SK-N-SH (cell line): Measurements from ENCODE around the gene NXPH4. TPM values are rescaled to one million over a fixed set of nuclear protein-coding genes. Genes with fewer than 3 reads are reported as not detected.

ENCODE experiments used
- CTCF ChIA-PET: fragments of 300-600, 350-600 bp; formaldehyde crosslinking; extraction: SDS; loops from one replicate; lab custom pipeline; 2021; lab: Yijun Ruan, JAX
- POLR2A ChIA-PET: fragments of 350-600 bp; sonication (Branson Sonifier 250); formaldehyde crosslinking; extraction: SDS; loops from one replicate; lab custom pipeline; 2020; ENCODE audit warnings: antibody characterized with exemption, inconsistent platforms; lab: Yijun Ruan, JAX
- DNase-seq: peaks from one replicate; pipeline ENCODE4 v3.0.0; 2012
- H2AFZ ChIP-seq: fragments of 200-600 bp; sonication (generic); 2 replicates; pipeline ENCODE4 v1.8.1; 2016; ENCODE audit warnings: antibody characterized with exemption, mild to moderate bottlenecking, low read depth
- H3F3A ChIP-seq: fragments of 200-600 bp; sonication (generic); replicated peaks from 2 replicates; pipeline ENCODE3; 2016; ENCODE audit warnings: antibody characterized with exemption, mild to moderate bottlenecking; ENCODE audit not compliant: insufficient read depth
- H3K27ac ChIP-seq, 2 experiments: fragments of 200-500 bp in 1 of 2; fragments of 200-600 bp in 1 of 2; sonication (Bioruptor generic) in 1 of 2; sonication (generic), shearing (Covaris generic) in 1 of 2; 2 replicates each; pipeline versions ENCODE4 v1.5.1 to v1.6.1; 2014 to 2016; ENCODE audit warnings: low read depth in 2 of 2, inconsistent platforms in 1 of 2, low read length in 1 of 2, mild to moderate bottlenecking in 1 of 2, mixed read lengths in 1 of 2
- H3K27me3 ChIP-seq: fragments of 200-600 bp; sonication (generic), shearing (Covaris generic); 2 replicates; pipeline ENCODE4 v1.6.1; 2016; ENCODE audit warnings: mixed run types; ENCODE audit not compliant: insufficient read depth
- H3K36me3 ChIP-seq, 2 experiments: fragments of 200-500 bp in 1 of 2; fragments of 200-600 bp in 1 of 2; sonication (Bioruptor generic) in 1 of 2; sonication (generic) in 1 of 2; replicated peaks in 1 of 2; 2 replicates each; pipeline versions ENCODE3 to v1.5.1; 2014 to 2016; ENCODE audit warnings: low read length in 1 of 2, mild to moderate bottlenecking in 1 of 2; ENCODE audit not compliant: insufficient read depth in 2 of 2, control insufficient read depth in 1 of 2
- H3K4me1 ChIP-seq, 2 experiments: fragments of 200-500 bp in 1 of 2; fragments of 200-600 bp in 1 of 2; sonication (Bioruptor generic) in 1 of 2; sonication (generic), shearing (Covaris generic) in 1 of 2; 2 replicates each; pipeline versions ENCODE4 v1.5.1 to v1.6.1; 2014 to 2016; ENCODE audit warnings: low read depth in 1 of 2, low read length in 1 of 2, mixed run types in 1 of 2; ENCODE audit not compliant: insufficient read depth in 2 of 2, control insufficient read depth in 1 of 2
- H3K4me2 ChIP-seq: fragments of 200-600 bp; sonication (generic), shearing (Covaris generic); 2 replicates; pipeline ENCODE4 v1.6.1; 2017; ENCODE audit warnings: mixed run types
- H3K4me3 ChIP-seq, 2 experiments: fragments of 200-500 bp in 1 of 2; fragments of 200-600 bp in 1 of 2; sonication (Bioruptor generic) in 1 of 2; sonication (generic), shearing (Covaris generic) in 1 of 2; 2 replicates each; pipeline versions ENCODE4 v1.5.1 to v1.8.1; 2014 to 2016; ENCODE audit warnings: low read depth in 2 of 2, inconsistent platforms in 1 of 2, low read length in 1 of 2, mild to moderate bottlenecking in 1 of 2, mixed read lengths in 1 of 2, moderate library complexity in 1 of 2
- H3K79me2 ChIP-seq: fragments of 200-600 bp; sonication (generic); 2 replicates; pipeline ENCODE4 v1.8.1; 2017; ENCODE audit warnings: mild to moderate bottlenecking; ENCODE audit not compliant: insufficient read depth
- H3K9ac ChIP-seq: fragments of 200-600 bp; sonication (generic); 2 replicates; pipeline ENCODE4 v1.6.1; 2017; ENCODE audit warnings: mixed run types
- H3K9me2 ChIP-seq: fragments of 200-600 bp; sonication (generic); 2 replicates; pipeline ENCODE4 v1.6.1; 2017; ENCODE audit warnings: mixed run types
- H3K9me3 ChIP-seq: fragments of 200-600 bp; sonication (generic); 2 replicates; pipeline ENCODE4 v1.6.1; 2017; ENCODE audit warnings: mixed run types, mild to moderate bottlenecking, moderate library complexity
- H4K20me1 ChIP-seq: fragments of 200-600 bp; sonication (generic); 2 replicates; pipeline ENCODE4 v1.6.1; 2017; ENCODE audit warnings: mild to moderate bottlenecking, mixed run types; ENCODE audit not compliant: insufficient read depth
- RAD21 ChIP-seq: IDR thresholded peaks from 2 replicates; pipeline ENCODE4 v1.6.1; 2012; ENCODE audit warnings: mild to moderate bottlenecking, low read length
- RXRA ChIP-seq: IDR thresholded peaks from 2 replicates; pipeline ENCODE4 v1.4.0; 2012; ENCODE audit warnings: low read depth, mild to moderate bottlenecking, borderline replicate concordance
- SMC3 ChIP-seq: IDR thresholded peaks from 2 replicates; pipeline ENCODE4 v1.6.1; 2012; ENCODE audit warnings: low read depth, low read length, improper control_type of control experiment
- TAF1 ChIP-seq: IDR thresholded peaks from 2 replicates; pipeline ENCODE4 v1.6.1; 2012; ENCODE audit warnings: low read depth, mild to moderate bottlenecking, low read length, moderate library complexity, borderline replicate concordance
- WGBS: methylation state at CpG from one replicate; pipeline ENCODE4 v1.1.6; 2017; ENCODE audit warnings: low lambda C conversion rate; 5-methylcytosine and 5-hydroxymethylcytosine counted together
- polyA plus RNA-seq, 3 experiments: library from polyadenylated mRNA; depleted of rRNA; stranded (reverse); fragments of >200 nt; gene quantifications; 2 replicates each; pipeline ENCODE4 v1.2.3, GENCODE V29; 2012
- TF ChIP-seq, protein P1 (sequence below): IDR thresholded peaks from 2 replicates; pipeline ENCODE4; 2012
- TF ChIP-seq, protein P2 (sequence below): fragments of 200-600 bp; sonication (generic); IDR thresholded peaks from 2 replicates; pipeline ENCODE4 v1.6.1; 2017; ENCODE audit warnings: antibody characterized with exemption, mild to moderate bottlenecking, moderate library complexity
- TF ChIP-seq, protein P3 (sequence below): IDR thresholded peaks from 2 replicates; pipeline ENCODE4 v1.4.0; 2012; ENCODE audit warnings: low read depth, borderline replicate concordance

The NXPH4 gene
- polyA plus RNA-seq, 1 of the 3 experiments (the other 2 are of a cell fraction), result 0.31 TPM

DNA sequence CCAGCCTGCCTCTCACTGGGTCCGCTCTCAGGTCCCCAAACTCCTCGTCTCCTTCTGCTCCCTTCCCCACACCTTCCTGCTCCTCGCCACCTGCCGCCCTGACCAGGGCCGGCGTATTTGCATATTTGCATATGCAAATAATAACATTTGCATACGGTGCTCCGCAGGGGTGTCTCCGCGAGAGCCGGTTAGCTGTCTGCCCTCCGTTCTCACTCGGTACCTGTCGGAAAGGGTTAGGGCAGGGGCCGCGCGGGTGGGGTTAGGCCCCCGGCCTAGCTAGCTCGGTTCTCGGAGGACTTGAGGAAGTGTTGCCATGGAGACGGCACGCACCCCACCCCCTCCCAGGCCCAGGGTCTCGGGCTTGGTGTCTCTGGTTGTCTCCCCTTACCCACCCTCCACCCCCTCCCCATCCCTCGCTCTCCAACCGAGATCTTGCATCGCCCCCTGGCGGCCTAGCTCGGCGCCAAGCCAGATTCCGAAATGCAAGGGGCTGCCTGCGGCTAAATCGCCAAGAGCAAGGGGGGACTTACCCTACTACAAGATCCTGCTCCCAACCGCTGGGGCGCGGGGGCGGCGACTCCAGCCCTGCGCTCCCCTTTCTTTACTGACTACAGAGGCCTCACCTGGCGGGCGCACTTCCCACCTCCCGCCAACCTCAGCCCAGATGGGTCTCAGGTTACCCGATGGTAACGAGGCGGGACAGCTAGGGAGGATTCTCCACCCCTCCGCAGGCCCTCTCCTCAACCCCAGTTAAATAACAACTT lies 26.3 kb downstream of the NXPH4 start (continued):
- TF ChIP-seq, protein P1, sequence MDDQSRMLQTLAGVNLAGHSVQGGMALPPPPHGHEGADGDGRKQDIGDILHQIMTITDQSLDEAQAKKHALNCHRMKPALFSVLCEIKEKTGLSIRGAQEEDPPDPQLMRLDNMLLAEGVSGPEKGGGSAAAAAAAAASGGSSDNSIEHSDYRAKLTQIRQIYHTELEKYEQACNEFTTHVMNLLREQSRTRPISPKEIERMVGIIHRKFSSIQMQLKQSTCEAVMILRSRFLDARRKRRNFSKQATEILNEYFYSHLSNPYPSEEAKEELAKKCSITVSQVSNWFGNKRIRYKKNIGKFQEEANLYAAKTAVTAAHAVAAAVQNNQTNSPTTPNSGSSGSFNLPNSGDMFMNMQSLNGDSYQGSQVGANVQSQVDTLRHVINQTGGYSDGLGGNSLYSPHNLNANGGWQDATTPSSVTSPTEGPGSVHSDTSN, result no peak
- TF ChIP-seq, protein P2, sequence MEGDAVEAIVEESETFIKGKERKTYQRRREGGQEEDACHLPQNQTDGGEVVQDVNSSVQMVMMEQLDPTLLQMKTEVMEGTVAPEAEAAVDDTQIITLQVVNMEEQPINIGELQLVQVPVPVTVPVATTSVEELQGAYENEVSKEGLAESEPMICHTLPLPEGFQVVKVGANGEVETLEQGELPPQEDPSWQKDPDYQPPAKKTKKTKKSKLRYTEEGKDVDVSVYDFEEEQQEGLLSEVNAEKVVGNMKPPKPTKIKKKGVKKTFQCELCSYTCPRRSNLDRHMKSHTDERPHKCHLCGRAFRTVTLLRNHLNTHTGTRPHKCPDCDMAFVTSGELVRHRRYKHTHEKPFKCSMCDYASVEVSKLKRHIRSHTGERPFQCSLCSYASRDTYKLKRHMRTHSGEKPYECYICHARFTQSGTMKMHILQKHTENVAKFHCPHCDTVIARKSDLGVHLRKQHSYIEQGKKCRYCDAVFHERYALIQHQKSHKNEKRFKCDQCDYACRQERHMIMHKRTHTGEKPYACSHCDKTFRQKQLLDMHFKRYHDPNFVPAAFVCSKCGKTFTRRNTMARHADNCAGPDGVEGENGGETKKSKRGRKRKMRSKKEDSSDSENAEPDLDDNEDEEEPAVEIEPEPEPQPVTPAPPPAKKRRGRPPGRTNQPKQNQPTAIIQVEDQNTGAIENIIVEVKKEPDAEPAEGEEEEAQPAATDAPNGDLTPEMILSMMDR, result peak; percentile 76
- TF ChIP-seq RAD21, result peak; percentile 66
- peak; percentile 45 for TF ChIP-seq SMC3

DNA sequence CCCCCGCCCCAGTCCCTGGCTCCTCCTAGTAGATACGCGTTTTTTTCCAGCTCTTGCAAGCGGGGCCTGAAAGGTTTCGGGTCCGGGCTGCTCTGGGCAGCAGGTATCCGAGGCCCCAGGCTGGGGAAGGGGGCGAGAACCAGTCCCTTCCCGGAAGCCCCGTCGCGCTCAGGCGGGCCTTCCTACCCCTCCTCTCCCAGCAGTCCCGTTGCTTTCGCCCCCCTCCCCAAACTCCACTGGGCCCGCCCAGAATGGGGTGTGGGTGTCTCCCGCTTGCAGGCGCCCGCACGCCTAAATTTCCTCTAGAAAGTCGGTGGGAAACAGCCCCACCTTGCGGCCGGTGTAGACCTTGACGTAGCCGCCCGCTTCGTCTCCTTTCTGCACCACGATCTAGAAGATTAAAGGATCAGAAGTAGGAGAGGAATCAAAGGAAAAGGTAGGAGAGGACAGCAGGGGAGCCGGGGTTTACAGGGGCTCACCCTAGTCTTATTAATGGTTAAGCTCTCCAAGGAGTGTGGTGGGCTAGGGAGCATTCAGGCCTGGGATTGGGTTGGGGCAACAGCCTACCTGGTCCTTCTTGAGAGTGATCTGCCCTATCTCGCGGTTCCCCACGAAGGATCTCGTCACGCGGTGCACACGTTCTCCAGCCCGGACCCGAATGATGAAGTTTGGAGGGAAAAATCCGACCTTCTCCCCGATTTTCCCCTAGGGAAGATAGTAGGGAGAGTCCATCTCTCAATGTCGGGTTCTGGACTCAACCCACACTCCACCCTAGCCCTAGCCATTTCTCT lies 27.1 kb downstream of the NXPH4 start:
- TF ChIP-seq RXRA (no peak), RAD21 (peak; percentile 37), TAF1 (no peak)
- TF ChIP-seq, protein P2, result peak; percentile 55
- TF ChIP-seq, protein P3, sequence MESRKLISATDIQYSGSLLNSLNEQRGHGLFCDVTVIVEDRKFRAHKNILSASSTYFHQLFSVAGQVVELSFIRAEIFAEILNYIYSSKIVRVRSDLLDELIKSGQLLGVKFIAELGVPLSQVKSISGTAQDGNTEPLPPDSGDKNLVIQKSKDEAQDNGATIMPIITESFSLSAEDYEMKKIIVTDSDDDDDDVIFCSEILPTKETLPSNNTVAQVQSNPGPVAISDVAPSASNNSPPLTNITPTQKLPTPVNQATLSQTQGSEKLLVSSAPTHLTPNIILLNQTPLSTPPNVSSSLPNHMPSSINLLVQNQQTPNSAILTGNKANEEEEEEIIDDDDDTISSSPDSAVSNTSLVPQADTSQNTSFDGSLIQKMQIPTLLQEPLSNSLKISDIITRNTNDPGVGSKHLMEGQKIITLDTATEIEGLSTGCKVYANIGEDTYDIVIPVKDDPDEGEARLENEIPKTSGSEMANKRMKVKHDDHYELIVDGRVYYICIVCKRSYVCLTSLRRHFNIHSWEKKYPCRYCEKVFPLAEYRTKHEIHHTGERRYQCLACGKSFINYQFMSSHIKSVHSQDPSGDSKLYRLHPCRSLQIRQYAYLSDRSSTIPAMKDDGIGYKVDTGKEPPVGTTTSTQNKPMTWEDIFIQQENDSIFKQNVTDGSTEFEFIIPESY, result no peak
- Histone ChIP-seq H2AFZ (no peak overlapping the region), H3F3A (peaks cover 11% of the 10 kb centered on the region), H3K4me2 (peak overlapping the region; percentile 96), H3K27ac (no peak overlapping the region), H3K4me3 (peak overlapping the region; percentile 21 to 60; a peak in 2 of 4 replicates), H3K36me3 (peaks cover 0 to 3% of the 10 kb centered on the region in 2 experiments), H3K9me3 (no peaks in the 10 kb centered on the region), H3K4me1 (peaks cover 23 to 39% of the 10 kb centered on the region in 2 experiments; a peak in 2 of 4 replicates), H4K20me1 (no peaks in the 10 kb centered on the region), H3K9ac (no peak overlapping the region), H3K79me2 (no peaks in the 10 kb centered on the region), H3K9me2 (no peaks in the 10 kb centered on the region), H3K27me3 (peaks cover 19% of the 10 kb centered on the region; the same call in 1 of the 2 replicates)
- CTCF ChIA-PET, result interaction anchor here (0.7 to 31.5 kb wide), 24 partner anchors 9 to 247 kb away, joined by 3 to 937 read pairs (median 9); partner anchors contain the start of genes GLI1, INHBE, MYO1A and NXPH4
- peak; percentile 67 for DNase-seq
- POLR2A ChIA-PET, result no interaction called here
- WGBS, result 64% methylated on average over 40 of the region's 41 CpGs
